ENCODE data around the gene NRP1.

The NRP1 gene

GRCh38 chr10:33352175-33352574 lies 17.7 kb upstream of the NRP1 start:
- TF ChIP-seq EZH2 (optimal IDR thresholded peaks at IDR 0.05; ENCODE audit: low read depth, low read length), result no peak
- TF ChIP-seq EZH2phosphoT487 (IDR thresholded peaks at IDR 0.05; ENCODE audit: low read length), result no peak
- TF ChIP-seq, protein P1, sequence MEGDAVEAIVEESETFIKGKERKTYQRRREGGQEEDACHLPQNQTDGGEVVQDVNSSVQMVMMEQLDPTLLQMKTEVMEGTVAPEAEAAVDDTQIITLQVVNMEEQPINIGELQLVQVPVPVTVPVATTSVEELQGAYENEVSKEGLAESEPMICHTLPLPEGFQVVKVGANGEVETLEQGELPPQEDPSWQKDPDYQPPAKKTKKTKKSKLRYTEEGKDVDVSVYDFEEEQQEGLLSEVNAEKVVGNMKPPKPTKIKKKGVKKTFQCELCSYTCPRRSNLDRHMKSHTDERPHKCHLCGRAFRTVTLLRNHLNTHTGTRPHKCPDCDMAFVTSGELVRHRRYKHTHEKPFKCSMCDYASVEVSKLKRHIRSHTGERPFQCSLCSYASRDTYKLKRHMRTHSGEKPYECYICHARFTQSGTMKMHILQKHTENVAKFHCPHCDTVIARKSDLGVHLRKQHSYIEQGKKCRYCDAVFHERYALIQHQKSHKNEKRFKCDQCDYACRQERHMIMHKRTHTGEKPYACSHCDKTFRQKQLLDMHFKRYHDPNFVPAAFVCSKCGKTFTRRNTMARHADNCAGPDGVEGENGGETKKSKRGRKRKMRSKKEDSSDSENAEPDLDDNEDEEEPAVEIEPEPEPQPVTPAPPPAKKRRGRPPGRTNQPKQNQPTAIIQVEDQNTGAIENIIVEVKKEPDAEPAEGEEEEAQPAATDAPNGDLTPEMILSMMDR (IDR thresholded peaks at IDR 0.05; ENCODE audit: low read length), result no peak
- H3K9me2 ChIP-seq (replicated peaks; ENCODE audit: insufficient read depth, low read length), result no peaks in the 10 kb centered on the region
- DNase-seq, result no peak
- no peaks in the 10 kb centered on the region for H3F3A ChIP-seq (ENCODE audit: insufficient read depth, low read length)
- no peaks in the 10 kb centered on the region for H4K20me1 ChIP-seq (ENCODE audit: insufficient read depth, low read length)
- H3K36me3 ChIP-seq (replicated peaks; ENCODE audit: insufficient read depth, low read length), result no peaks in the 10 kb centered on the region
- no peak overlapping the region for H3K4me3 ChIP-seq (ENCODE audit: low read length)
- H3K4me1 ChIP-seq (ENCODE audit: low read length), result no peaks in the 10 kb centered on the region
- no peak overlapping the region for H2AFZ ChIP-seq (ENCODE audit: low read length)
- H3K9me3 ChIP-seq (replicated peaks; ENCODE audit: insufficient read depth, low read length), result no peaks in the 10 kb centered on the region
- no peak overlapping the region for H3K4me2 ChIP-seq (ENCODE audit: low read depth, low read length)
- no peak overlapping the region for H3K9ac ChIP-seq (ENCODE audit: low read length)
- no peaks in the 10 kb centered on the region for H3K27me3 ChIP-seq (replicated peaks; ENCODE audit: insufficient read depth, low read length)
- no peak overlapping the region for H3K27ac ChIP-seq (ENCODE audit: low read length)
- H3K79me2 ChIP-seq (ENCODE audit: low read length), result no peaks in the 10 kb centered on the region

DNA sequence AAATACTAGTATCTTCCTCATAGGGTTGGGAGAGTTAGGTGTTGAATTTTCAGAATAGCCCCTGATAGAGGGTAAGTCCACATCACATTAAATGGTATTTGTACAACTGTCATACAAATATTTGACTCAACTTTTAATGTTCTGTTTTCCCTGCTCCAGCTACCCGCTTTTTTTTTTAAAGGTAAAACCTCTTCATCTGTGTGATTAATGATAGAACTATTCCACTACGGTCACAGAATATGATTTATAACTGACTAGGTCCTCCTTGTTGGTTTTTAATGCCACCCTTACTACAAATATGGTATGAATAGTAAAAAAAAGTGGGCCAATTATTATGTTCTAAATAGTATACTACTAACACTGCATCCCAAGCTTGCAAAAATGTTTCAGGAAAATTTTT lies 15.6 kb upstream of the NRP1 start:
- Histone ChIP-seq H3K4me2 (ENCODE audit: low read depth, low read length) (no peak overlapping the region), H3K4me1 (ENCODE audit: low read length) (no peaks in the 10 kb centered on the region), H3K4me3 (ENCODE audit: low read length) (no peak overlapping the region), H3K27me3 (replicated peaks; ENCODE audit: insufficient read depth, low read length) (no peaks in the 10 kb centered on the region), H4K20me1 (ENCODE audit: insufficient read depth, low read length) (no peaks in the 10 kb centered on the region), H2AFZ (ENCODE audit: low read length) (no peak overlapping the region), H3K9me2 (replicated peaks; ENCODE audit: insufficient read depth, low read length) (no peaks in the 10 kb centered on the region), H3F3A (ENCODE audit: insufficient read depth, low read length) (no peaks in the 10 kb centered on the region), H3K79me2 (ENCODE audit: low read length) (no peaks in the 10 kb centered on the region), H3K36me3 (replicated peaks; ENCODE audit: insufficient read depth, low read length) (no peaks in the 10 kb centered on the region), H3K9ac (ENCODE audit: low read length) (no peak overlapping the region), H3K27ac (ENCODE audit: low read length) (no peak overlapping the region), H3K9me3 (replicated peaks; ENCODE audit: insufficient read depth, low read length) (no peaks in the 10 kb centered on the region)
- TF ChIP-seq, protein P1 (IDR thresholded peaks at IDR 0.05; ENCODE audit: low read length), result no peak
- TF ChIP-seq EZH2 (optimal IDR thresholded peaks at IDR 0.05; ENCODE audit: low read depth, low read length) (no peak), EZH2phosphoT487 (IDR thresholded peaks at IDR 0.05; ENCODE audit: low read length) (no peak)
- DNase-seq, result no peak

- Histone ChIP-seq H4K20me1 (ENCODE audit: insufficient read depth, low read length) (no peaks in the 10 kb centered on the region), H3K4me3 (ENCODE audit: low read length) (no peak overlapping the region), H3K27me3 (replicated peaks; ENCODE audit: insufficient read depth, low read length) (no peaks in the 10 kb centered on the region), H3K27ac (ENCODE audit: low read length) (no peak overlapping the region), H3K36me3 (replicated peaks; ENCODE audit: insufficient read depth, low read length) (no peaks in the 10 kb centered on the region), H3K4me2 (ENCODE audit: low read depth, low read length) (no peak overlapping the region), H3K9me3 (replicated peaks; ENCODE audit: insufficient read depth, low read length) (no peaks in the 10 kb centered on the region), H3K79me2 (ENCODE audit: low read length) (no peaks in the 10 kb centered on the region), H2AFZ (ENCODE audit: low read length) (no peak overlapping the region), H3K4me1 (ENCODE audit: low read length) (no peaks in the 10 kb centered on the region), H3K9me2 (replicated peaks; ENCODE audit: insufficient read depth, low read length) (no peaks in the 10 kb centered on the region), H3K9ac (ENCODE audit: low read length) (no peak overlapping the region), H3F3A (ENCODE audit: insufficient read depth, low read length) (no peaks in the 10 kb centered on the region)
- DNase-seq, result no peak
- TF ChIP-seq, protein P1 (IDR thresholded peaks at IDR 0.05; ENCODE audit: low read length), result no peak
- TF ChIP-seq EZH2phosphoT487 (IDR thresholded peaks at IDR 0.05; ENCODE audit: low read length), result no peak
- no peak for TF ChIP-seq EZH2 (optimal IDR thresholded peaks at IDR 0.05; ENCODE audit: low read depth, low read length)
Measured at GRCh38 chr10:33349268-33349667, 14.8 kb upstream of the NRP1 start.
